Muscle layer of duodenum (tissue), 2 donors: ENCODE data around the gene SLC16A13.

Source experiments
- H3K27ac ChIP-seq: one replicate; pipeline ENCODE4 v1.7.0; 2013; ENCODE audit warnings: mild to moderate bottlenecking, low read length
- H3K27me3 ChIP-seq: one replicate; pipeline ENCODE4 v1.7.0; 2013; ENCODE audit warnings: low read depth, mild to moderate bottlenecking, control low read depth, low read length
- H3K36me3 ChIP-seq, 2 donors: one replicate each; pipeline ENCODE4 v1.7.0; 2013; ENCODE audit warnings: low read length in 2 of 2, control low read depth in 1 of 2, mild to moderate bottlenecking in 1 of 2; ENCODE audit not compliant: insufficient read depth in 2 of 2, control insufficient read depth in 1 of 2
- H3K4me1 ChIP-seq, 2 donors: one replicate each; pipeline ENCODE4 v1.7.0; 2013; ENCODE audit warnings: low read length in 2 of 2, mild to moderate bottlenecking in 2 of 2, control low read depth in 1 of 2, moderate library complexity in 1 of 2; ENCODE audit not compliant: insufficient read depth in 2 of 2, control insufficient read depth in 1 of 2
- H3K4me3 ChIP-seq, 2 donors: one replicate each; pipeline ENCODE4 v1.7.0; 2013; ENCODE audit warnings: low read length in 2 of 2, low read depth in 1 of 2, mild to moderate bottlenecking in 1 of 2
- H3K9me3 ChIP-seq, 2 donors: one replicate each; pipeline ENCODE4 v1.7.0; 2013; ENCODE audit warnings: low read length in 2 of 2, control low read depth in 1 of 2, mild to moderate bottlenecking in 1 of 2; ENCODE audit not compliant: control insufficient read depth in 1 of 2
- donor health status: healthy.

SLC16A13 gene

DNA sequence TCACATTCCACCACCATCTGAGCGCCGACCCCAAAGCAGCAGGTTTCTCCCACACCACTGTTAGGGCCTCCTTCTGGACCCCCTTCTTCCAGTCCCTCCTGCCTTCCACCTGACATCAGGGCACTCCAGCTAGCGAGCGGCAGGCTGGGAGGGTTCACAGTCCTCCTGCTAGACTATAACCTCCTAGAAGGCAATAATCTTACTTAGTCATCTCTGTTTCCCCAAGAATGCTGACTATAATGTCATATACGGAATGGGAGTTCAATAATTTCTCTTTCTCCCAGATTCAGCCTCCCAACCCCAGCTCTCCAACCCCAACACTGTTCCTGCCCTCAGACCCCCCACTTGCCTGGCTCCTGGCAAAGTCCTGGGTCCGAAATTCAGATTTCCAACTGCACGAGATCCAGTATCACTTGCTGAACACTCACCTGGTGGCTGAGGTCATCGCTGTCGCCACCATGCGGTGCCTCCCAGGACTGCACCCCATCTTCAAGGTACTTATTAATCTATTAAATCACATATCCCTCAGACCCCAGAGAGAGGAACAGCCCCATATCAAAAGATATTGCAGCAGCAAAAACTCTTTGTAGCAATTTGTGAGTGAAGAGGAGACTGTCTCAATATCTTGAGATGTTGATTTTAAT lies 34.4 kb upstream of the SLC16A13 start:
- H3K27me3 ChIP-seq: no peaks in the 10 kb centered on the region
- no peaks in the 10 kb centered on the region for H3K9me3 ChIP-seq
- H3K36me3 ChIP-seq: peaks cover 44 to 53% of the 10 kb centered on the region in 2 donors
- no peak overlapping the region for H3K4me3 ChIP-seq
- H3K27ac ChIP-seq: no peak overlapping the region
- H3K4me1 ChIP-seq: peaks cover 0 to under 1% of the 10 kb centered on the region in 2 donors

DNA sequence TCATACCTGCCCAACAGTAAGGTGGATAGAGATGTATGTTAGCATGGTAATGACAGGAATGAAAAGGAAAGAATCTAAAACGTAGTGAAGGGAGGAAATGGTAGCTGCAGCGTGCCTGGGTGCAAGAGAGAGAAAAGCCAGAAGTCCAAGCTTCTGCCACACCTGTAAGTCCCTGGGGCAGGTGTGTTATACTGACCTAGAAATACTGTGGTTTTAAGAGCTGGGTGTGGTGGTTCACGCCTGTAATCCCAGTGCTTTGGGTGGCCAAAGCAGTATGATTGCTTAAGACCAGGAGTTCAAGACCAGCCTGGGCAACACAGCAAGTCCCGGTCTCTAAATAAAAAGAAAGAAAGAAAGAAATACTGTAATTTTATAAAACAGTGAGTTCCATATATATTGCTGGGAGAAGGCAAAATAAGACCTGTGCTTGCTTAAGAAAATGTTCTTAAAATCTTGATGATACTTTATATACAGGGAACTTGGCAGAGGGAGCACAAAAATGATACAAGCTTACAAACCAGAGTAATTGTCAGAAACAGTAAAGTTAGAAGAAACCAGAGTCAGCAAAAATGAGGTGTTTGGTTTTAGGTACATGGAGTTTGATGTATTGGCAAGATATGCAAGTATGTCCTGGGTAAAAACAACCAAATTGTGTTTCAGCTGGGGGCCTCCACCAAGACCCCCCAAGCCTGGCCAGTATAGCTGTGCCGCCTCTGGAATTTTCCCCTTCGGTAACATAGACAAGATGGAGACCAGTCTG lies 33.3 kb upstream of the SLC16A13 start:
- H3K9me3 ChIP-seq: no peaks in the 10 kb centered on the region
- H3K27ac ChIP-seq: no peak overlapping the region
- H3K4me1 ChIP-seq: no peaks in the 10 kb centered on the region
- no peak overlapping the region for H3K4me3 ChIP-seq
- H3K27me3 ChIP-seq: no peaks in the 10 kb centered on the region
- H3K36me3 ChIP-seq: peaks cover 44 to 53% of the 10 kb centered on the region in 2 donors

DNA sequence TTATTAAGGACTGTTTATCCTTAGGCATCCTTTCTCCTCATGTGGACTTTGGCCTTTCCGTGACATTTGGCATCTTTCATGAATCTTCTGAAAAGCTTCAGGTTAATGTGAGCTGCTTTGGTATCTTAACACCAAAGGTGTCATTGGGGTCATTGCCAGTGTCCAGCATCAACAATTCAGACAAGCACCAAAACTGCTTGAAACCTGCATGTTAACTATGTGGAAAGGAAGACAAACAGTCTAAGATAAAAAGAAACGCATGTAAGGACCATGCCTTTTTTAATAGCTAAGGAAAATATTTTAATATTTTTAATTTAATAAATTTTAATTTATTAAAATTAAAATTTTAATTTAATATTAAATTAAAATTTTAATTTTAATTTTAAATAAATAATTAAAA lies 32.1 kb upstream of the SLC16A13 start:
- no peak overlapping the region for H3K27ac ChIP-seq
- no peaks in the 10 kb centered on the region for H3K4me1 ChIP-seq
- H3K9me3 ChIP-seq: no peaks in the 10 kb centered on the region
- H3K4me3 ChIP-seq: no peak overlapping the region
- H3K27me3 ChIP-seq: no peaks in the 10 kb centered on the region
- H3K36me3 ChIP-seq: peaks cover 42 to 44% of the 10 kb centered on the region in 2 donors

- Histone ChIP-seq H3K9me3 (no peaks in the 10 kb centered on the region), H3K4me3 (no peak overlapping the region), H3K27ac (no peak overlapping the region), H3K36me3 (peaks cover 35 to 37% of the 10 kb centered on the region in 2 donors), H3K4me1 (peaks cover 0 to 3% of the 10 kb centered on the region in 2 donors), H3K27me3 (no peaks in the 10 kb centered on the region)
These were observed 31.2 kb upstream of the SLC16A13 start for GRCh38 chr17:7004398-7005253.

DNA sequence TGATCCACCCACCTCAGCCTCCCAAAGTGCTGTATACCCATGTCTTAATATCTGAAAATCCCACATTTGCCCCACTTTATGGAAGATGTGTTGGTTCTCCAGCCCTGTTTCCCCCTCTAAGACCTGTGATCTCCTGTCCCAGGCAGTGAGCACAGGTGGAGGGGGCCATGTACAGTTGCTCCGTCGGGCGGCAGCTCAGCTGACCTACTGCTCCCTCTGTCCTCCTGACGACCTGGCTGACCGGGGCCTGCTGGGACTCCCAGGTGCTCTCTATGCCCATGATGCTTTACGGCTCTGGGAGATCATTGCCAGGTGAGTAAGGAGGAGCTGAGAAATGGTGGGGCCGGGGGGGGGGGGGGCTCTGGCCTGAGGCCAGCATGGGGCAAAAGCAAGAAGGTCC lies 30.1 kb upstream of the SLC16A13 start:
- H3K9me3 ChIP-seq: no peaks in the 10 kb centered on the region
- no peaks in the 10 kb centered on the region for H3K27me3 ChIP-seq
- peaks cover 26 to 29% of the 10 kb centered on the region in 2 donors for H3K36me3 ChIP-seq
- peaks cover 6 to 13% of the 10 kb centered on the region in 2 donors for H3K4me1 ChIP-seq
- no peak overlapping the region for H3K4me3 ChIP-seq
- no peak overlapping the region for H3K27ac ChIP-seq

GRCh38 chr17:7007143-7007542 lies 28.7 kb upstream of the SLC16A13 start:
- Histone ChIP-seq H3K4me3 (no peak overlapping the region), H3K9me3 (no peaks in the 10 kb centered on the region), H3K27ac (no peak overlapping the region), H3K27me3 (no peaks in the 10 kb centered on the region), H3K36me3 (peaks cover 14 to 15% of the 10 kb centered on the region in 2 donors), H3K4me1 (peaks cover 11 to 24% of the 10 kb centered on the region in 2 donors)

DNA sequence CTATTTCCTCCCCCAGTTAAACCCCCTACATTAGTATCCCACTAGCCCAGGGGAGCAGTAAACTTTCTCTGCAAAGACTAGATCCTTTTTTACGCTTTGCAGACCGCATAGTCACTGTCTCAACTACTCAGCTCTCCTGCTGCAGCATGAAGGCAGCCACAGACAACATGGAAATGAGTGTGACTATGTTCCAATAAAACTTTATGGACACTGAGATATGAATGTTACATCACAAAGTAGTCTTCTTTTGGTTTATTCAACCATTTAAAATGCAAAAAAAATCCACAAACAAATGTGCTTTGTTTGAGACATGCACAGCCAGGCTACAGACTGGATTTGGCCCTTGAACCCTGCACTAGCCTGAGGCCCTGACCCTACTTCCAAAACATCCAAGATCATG lies 25.3 kb upstream of the SLC16A13 start:
- Histone ChIP-seq H3K27ac (no peak overlapping the region), H3K27me3 (no peaks in the 10 kb centered on the region), H3K36me3 (peaks cover 0 to 11% of the 10 kb centered on the region in 2 donors), H3K4me1 (peaks cover 15 to 36% of the 10 kb centered on the region in 2 donors), H3K4me3 (peak overlapping the region; percentile 94 to 98), H3K9me3 (no peaks in the 10 kb centered on the region)

DNA sequence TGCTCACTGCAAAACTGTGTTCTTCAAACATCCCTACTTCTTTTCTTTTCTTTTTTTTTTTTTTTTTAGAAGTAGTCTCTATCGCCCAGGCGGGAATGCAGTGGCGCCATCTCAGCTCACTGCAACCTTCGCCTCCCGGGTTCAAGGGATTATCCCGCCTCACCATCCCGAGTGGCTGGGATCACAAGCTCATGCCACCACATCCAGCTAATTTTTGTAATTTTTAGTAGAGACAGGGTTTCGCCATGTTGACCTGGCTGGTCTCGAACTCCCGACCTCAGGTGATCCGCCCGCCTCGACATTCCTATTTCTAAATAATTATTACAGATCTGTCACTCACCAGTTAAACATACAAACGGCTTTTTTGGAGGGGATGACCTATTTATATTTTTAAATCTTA lies 24.4 kb upstream of the SLC16A13 start:
- Histone ChIP-seq H3K9me3 (no peaks in the 10 kb centered on the region), H3K36me3 (peaks cover 0 to 11% of the 10 kb centered on the region in 2 donors), H3K27ac (peak overlapping the region; percentile 98), H3K4me1 (peaks cover 18 to 41% of the 10 kb centered on the region in 2 donors), H3K27me3 (no peaks in the 10 kb centered on the region), H3K4me3 (peak overlapping the region; percentile 94 to 98)

- Histone ChIP-seq H3K4me1 (peaks cover 18 to 42% of the 10 kb centered on the region in 2 donors), H3K27ac (peak overlapping the region; percentile 98), H3K9me3 (no peaks in the 10 kb centered on the region), H3K27me3 (no peaks in the 10 kb centered on the region), H3K4me3 (peak overlapping the region; percentile 94 to 98), H3K36me3 (peaks cover 0 to 11% of the 10 kb centered on the region in 2 donors)
These were observed 23.9 kb upstream of the SLC16A13 start for GRCh38 chr17:7011942-7012254.

GRCh38 chr17:7014261-7014994 lies 21.4 kb upstream of the SLC16A13 start:
- H3K4me3 ChIP-seq: peak overlapping the region; percentile 94 to 98
- H3K27ac ChIP-seq: peak overlapping the region; percentile 98
- H3K4me1 ChIP-seq: peaks cover 25 to 57% of the 10 kb centered on the region in 2 donors
- H3K9me3 ChIP-seq: no peaks in the 10 kb centered on the region
- H3K36me3 ChIP-seq: peaks cover 0 to 8% of the 10 kb centered on the region in 2 donors
- no peaks in the 10 kb centered on the region for H3K27me3 ChIP-seq
